HT1080 (cell line): ENCODE results near the gene CNGB1. TPM values are rescaled to one million over a fixed set of nuclear protein-coding genes. Genes with fewer than 3 reads are reported as not detected.
"Not testable (repeated sequence)": the region's sequence is repeated elsewhere in the genome, so short reads cannot be mapped to it uniquely, and the experiment has no call there.

Source experiments
- DNase-seq: peaks from one replicate; pipeline ENCODE4 v3.0.0-alpha.2; 2015; ENCODE audit warnings: low read depth
- total RNA-seq: library from RNA; depleted of rRNA; stranded (reverse); fragments of >200 nt; shearing (Covaris generic); gene quantifications from 2 replicates; pipeline ENCODE4 v1.2.3, GENCODE V29; 2014

CNGB1 gene
- total RNA-seq, 1 experiment from 2014 or later, result 0.32 TPM

DNA sequence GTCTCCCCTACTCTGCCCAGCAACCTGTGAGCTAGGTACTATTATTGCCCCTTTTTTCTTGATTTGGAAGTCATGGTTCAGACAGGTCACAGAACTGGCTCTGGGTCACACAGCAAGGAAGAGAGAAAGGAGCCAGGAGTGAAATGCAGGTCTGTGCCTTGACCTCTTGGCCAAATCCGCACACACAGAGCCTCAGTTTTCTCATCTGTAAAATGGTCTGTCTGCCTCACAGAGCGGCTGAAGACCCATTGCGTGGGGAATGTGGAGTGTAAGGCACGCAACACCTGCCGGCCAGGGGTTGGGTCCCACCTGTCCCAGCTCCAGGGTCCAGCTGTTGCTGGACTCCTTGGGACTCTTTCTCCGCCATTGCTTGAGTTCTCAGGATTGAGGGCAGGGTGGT lies 32.4 kb downstream of the CNGB1 start:
- DNase-seq, result no peak

DNA sequence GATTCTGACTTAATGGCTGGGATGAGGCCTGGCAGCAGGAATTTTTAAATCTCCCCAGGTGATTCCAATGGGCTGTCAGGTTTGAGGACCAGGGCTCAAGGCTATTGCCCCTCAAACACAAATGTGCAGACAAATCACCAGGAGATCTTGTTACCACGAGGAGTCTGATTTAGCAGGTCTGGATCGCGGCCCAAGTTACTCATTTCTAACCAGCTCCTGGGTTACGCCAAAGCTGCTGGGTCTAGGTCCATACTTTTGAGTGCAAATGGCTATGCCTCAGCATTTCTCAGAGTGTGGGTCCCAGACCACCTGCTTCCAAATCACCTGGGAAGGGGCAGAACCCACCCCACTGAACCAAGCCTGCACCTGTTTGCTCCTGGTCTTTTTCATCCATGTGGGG lies 33.1 kb downstream of the CNGB1 start:
- DNase-seq, result no peak

DNA sequence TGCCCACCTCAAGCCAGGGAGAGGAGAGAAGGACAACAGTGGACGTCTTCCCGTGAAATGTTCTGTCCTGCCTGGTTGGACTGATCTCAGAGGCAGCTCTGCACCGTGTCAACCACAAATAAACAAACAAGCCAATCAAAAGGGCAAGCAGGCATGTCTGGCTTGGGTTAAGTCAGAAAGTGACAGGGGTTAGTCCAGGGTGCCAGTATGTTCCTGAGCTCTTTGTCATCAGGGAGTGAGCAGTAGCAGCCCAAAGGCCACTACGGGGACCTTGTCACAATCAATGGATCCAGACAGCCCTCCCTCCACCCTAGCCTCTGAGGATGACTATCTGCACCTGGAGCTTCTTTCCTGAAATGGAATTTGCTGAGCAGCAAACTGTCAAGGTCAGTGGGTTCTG lies 35.0 kb downstream of the CNGB1 start:
- no peak for DNase-seq

DNA sequence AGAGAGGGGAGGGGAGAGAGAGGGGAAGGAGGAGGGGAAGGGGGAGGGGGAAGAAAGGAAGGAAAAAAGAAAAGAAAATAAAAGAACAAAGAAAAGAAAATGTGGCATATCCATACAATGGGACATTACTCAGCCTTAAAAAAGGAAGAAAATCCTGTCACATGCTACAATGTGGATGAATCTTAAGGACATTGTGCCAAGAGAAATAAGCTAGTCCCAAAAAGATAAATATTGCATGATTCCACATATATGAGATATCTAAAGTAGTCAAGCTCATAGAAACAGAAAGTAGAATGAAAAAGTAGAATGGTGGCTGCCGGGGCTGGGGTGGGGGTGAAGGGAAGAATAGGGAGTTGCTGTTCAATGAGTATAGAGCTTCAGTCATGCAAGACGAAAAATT lies 40.4 kb downstream of the CNGB1 start:
- no peak for DNase-seq

DNA sequence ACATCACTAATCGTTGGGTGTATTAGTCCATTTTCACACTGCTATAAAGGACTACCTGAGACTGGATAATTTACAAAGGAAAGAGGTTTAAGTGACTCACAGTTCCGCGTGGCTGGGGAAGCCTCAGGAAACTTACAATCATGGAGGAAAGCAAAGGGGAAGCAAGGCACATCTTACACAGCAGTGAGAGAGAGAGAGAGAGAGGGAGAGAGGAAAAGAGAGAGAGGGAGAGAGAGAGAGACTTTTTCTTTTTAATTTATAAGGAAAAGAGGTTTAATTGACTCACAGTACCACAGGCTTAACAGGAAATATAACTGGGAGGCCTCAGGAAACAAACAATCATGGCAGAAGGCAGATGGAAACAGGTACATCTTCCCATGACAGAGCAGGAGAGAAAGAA lies 41.7 kb downstream of the CNGB1 start:
- no peak for DNase-seq

DNA sequence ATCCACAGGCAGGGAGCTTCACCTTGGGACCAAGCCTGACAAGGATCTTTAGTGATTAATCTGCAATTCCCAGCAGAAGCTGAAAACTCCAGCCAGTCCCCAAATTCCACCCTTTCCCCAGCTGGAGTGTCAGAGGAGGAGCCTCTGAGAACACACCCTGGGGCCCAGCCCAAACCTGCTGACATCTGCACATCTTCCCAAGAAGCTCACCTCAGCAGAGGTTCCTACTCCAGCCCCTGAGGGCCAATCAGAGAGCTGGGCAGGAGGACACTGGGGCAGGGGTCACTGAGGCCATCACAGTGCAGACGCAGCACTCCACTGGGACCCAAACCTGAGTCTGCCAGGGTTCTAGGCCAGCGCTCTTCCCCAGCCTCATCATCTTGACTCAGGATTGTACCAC lies 44.9 kb downstream of the CNGB1 start:
- DNase-seq, result no peak

DNA sequence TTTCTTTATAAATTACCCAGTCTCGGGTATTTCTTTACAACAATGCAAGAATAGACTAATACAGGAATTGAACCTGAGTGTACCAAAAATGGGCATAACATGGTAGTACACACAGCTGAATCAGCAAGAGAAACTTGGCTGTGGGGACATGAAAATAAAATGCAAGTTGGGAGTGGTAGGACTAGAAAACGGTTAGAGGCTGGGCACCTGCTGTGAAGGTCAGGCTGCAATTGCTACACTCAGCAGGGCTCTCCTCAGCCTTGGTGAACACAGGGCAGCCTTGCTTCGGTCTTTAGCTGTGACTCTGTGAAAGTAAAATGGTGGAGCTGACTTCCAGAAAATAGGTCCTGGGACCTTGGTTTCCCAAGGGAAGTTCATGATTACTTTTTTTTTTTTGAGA lies 45.6 kb downstream of the CNGB1 start:
- DNase-seq, result no peak

DNA sequence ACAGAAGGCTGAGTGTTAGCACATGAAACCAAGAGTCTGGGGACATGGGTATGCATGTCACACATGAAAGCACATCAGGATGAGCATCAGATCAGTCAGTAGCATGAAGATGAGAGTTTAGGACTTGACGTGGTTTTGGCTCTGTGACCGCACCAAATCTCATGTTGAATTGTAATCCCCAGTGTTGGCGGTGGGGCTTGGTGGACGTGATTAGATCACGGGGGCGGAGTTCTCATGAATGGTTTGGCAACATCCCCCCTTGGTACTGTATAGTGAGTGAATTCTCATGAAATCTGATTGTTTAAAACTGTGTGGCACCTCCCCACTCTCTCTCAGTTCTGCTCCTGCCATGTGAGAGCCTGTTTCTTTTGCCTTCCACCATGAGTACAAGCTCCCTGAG lies 46.4 kb downstream of the CNGB1 start:
- DNase-seq, result no peak

DNA sequence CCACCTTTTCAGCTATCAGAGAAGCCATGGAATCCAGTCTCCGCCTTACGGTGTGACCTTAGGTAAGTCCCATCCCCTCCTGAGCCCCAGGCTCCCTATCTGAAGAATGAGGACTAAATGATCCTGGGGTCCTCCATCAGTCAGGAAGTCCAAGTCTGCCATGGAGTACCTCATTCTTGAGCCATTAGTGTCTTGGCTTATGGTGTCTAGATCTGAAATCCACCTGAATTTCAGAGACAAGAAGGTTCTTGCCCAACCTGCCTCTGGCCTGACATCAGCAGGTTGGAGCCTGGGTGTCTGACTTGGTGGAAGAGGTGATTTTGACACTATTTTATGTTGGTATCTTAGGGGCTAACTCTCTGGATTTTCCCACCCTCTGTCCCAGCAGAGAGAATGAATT lies 47.1 kb downstream of the CNGB1 start:
- DNase-seq, result no peak

DNA sequence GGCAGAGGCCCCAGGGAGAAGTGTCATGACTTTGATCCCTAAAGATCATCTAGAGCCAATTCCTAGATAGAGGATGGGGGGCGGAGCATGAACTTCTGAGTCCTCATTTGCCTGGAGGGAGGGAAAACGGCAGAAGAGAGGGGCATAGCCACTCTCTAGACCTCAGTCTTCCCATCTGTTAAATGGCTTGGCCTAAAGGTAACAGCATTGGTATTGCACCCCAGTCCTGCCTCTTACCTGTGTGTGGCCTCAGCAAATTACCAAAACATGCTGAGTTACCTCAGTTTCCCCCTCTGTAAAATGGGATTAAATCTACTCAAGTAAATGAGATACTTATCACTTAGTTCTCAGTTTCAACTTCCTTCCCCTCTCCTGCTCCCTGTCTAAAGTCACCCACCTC lies 47.5 kb downstream of the CNGB1 start:
- DNase-seq, result no peak

DNA sequence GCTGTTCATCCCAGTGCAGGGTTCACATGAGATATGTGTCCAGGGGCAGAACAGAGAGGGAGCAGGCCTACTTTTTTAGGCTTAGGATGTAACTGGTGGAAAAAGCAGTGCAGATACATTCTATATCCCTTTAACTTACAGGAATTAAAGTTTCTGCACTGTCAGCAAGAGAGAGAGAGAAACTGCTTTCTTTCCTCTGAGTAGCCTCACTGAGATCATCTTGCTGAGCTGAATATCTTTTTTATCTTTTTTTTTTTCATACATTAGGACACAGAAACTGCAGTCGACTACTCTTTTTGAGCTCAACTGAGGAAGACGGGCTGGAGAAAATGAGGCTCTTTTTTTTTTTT lies 50.1 kb downstream of the CNGB1 start:
- no peak for DNase-seq

DNA sequence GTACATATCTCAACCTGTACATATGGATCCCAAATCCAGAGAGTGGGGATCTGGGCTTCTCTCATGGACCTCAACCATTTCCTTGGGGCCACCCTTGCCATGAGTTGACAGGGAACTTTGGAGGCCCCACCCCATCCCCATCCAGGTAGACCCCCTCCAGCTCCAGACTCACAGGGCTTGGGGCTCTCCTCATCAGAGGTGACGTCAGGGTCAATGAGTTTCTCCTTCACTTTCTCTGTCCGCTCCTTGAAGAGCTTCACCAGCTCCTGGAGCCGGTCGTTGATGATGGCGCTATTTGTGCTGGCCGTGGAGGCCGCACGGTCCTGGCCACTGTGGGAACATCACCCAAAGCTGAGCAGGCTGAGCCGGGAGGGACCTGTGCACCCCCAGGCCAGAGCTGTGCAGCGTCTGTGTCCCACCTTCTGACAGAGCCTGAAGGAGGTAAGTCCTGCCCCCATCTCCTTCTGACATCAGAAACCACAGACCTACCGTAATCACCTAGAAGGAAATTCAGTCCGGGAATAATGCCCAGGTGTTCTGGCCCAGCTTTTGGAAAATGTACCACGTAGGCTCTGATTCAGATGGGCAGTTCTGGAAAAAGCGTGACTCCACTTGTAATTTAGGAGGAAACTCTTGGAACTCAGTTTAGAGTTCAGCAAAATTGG lies 50.6 kb downstream of the CNGB1 start:
- no peak for DNase-seq

DNA sequence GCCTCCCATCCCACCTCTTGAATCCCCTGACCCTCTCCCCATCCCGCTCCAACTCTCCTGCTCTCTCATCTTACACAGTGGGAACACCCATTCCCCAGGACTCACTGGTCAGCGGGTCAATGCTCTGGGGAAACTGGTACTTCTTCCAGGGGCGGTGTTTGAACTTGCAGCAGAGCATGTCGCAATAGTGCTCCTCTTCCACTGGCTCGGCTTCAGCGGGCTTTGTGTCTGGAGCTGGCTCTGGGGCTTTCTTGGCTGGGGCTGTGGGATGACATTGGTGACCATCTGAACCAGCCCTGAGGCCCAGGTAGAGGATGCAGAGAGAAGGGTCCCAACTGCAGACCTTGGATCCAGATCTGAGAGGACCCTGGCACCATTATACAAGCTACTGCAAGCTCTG lies 51.9 kb downstream of the CNGB1 start:
- no peak for DNase-seq

DNA sequence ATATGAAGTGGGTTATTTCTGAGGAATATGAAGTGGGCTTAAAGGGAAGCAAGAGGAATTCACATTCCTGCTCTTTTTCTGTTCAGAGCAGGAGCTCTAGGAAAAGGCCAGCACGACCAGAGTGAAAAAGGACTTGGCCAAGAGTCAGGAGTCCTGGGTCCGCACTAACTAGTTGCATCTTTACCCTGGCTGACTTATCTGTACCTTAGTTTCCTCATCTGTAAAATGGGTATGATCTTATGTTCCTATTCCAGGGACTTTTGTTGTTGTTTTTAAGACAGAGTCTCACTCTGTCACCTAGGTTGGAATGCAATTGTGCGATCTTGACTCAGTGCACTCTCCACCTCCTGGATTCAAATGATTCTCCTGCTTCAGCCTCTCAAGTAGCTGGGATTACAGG lies 52.5 kb downstream of the CNGB1 start:
- no peak for DNase-seq

DNA sequence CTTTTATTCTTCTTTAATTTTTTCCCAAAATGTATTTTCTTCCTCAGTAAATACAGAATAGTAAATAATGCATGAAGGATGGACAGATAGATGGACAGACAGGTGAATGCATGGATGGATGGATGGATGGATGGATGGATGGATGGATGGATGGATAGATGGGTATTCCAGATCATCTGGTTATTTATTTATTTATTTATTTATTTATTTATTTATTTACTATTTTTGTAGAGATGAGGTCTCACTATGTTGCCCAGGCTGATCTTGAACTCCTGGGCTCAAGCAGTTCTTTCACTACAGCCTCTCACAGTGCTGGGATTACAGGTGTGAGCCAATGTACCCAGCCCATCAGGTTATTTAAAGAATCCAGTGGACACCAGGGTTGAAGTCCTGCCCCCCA lies 53.0 kb downstream of the CNGB1 start:
- DNase-seq, result not testable (repeated sequence)

DNA sequence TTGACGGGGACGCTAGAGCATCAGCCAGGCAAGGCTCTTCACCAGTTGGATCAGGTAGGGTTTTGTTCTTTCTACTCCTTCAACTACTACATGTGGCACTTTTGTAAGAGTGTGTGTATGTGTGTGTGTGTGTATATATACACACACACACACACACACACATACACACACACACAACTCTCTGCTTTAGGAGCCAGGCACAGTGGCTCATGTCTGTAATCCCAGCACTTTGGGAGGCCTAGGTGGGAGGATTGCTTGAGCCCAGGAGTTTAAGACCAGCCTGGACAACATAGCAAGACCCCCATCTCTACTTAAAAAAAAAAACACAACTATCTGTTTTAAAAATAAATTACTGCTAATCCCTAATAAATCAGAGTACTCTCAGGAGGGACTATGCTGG lies 53.4 kb downstream of the CNGB1 start:
- DNase-seq, result not testable (repeated sequence)

DNA sequence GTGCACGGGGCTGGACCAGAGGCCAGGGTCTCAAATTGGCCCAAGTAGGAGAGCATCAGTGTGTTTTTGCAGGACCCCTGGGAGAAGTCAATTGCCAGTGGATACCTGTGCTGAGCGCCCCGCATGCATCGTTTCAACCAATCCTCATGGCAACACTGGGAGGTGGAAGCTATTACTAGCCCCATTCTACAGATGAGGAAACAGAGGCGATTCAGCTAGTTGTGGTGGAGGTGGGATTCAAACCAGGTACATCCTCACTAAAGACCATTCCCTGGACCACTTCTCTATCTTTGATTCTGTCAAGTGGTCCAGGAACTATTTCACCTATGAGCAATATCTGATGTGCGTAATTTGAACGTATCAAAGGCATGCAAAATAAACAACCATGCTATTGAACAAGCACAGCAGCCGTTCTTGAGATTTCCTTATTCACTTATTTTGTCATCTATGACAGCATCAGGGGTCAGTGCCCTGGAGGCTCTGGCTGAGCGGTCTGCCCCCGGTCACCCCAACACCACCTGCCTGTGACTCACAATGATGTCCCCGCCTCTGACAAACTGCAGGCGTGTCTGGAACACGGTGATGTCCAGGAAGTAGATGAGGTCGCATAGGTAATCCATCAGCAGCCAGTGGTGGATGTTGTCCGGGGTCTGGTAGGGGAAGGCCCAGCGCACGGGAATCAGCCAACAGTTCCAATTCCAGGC lies 54.0 kb downstream of the CNGB1 start:
- no peak for DNase-seq

DNA sequence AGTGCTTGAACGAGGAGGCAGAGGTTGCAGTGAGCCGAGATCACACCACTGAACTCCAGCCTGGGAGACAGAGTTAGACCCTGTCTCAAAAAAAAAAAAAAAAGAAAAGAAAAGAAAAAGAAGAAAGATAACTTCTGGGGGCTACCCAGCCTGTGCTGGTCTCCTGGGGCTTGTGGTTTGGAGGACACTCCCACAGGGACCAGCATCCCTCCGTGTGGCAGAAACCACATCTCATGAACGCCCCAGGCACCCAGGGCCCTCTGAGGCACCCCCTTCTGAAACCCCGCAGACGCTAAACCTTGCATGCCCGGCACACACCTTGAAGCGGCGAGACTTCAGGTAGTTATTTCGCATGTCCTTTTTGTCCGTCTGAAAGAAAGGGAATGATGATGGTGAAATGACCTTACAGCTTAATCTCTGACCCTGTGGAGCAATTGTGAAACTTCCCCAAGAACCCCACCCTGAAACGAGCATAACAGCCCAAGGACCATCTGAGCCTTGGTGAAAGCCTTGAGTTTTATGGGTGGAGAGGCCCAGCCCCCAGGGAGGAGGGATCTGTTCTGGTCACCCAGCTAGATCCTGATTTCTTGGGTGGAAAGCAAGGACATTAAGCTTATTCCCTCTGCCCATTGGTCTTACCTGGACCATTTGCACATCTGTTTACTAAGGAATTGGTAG lies 55.0 kb downstream of the CNGB1 start:
- DNase-seq, result no peak

DNA sequence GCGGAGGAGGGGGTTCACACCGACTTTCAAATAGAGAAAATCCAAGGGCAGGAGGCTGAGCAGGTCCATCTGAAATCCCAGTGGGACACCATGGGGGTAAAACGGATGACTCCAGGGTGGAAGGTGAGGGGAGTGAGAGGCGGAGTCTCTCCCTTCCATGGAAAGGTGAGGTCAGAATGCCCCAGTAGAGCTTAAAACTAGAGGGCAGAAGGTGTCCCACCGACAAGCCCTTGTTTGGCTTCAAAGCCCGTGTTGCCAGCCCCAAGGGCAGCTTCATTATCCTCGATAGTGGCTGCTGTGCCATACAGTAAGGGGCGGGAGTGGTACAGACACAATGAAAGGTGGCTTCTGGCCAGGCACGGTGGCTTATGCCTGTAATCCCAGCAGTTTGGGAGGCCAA lies 55.7 kb downstream of the CNGB1 start:
- no peak for DNase-seq

DNA sequence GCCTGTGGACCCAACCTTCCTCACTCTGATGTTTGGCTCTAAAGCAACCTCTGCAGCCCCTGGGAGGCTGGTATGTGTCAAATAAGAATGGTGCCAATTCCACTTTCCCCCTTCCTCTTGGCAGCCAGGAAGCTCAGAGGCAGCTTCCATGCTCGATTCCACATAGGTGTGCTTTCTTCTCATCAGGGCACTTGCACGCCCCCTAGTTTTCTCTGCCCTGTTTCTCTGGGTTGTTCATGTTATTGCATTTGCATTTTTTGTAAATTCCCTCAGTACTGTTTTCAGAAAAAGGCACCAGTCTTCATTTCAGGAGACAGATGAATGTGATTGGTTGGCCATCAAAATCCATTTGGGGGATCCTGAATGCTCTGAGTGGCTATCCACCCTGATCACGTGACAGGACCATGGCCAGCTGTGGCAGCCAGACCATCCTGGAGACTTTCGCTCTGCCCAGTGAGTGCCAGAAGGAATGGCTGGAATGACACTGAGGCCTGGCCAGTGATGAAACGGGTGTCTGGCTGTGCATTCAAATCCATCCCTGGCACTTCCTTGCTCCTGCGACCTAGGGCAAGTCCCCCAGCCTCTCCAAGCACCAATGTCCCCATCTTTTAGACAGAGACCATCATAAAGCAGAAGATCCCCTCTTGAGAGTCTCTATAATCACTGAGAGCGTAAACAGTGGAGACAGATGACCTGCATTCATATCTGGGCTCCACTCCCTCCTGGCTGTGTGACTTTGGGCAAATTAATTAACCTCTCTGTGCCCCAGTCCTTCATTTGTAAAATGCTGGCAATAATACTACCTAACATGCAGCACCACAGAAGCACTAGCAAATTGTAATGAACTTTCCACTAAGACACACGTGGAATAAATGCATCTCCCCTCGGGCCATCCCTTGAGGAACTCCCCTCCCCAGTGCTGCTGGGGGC lies 56.4 kb downstream of the CNGB1 start:
- no peak for DNase-seq

DNA sequence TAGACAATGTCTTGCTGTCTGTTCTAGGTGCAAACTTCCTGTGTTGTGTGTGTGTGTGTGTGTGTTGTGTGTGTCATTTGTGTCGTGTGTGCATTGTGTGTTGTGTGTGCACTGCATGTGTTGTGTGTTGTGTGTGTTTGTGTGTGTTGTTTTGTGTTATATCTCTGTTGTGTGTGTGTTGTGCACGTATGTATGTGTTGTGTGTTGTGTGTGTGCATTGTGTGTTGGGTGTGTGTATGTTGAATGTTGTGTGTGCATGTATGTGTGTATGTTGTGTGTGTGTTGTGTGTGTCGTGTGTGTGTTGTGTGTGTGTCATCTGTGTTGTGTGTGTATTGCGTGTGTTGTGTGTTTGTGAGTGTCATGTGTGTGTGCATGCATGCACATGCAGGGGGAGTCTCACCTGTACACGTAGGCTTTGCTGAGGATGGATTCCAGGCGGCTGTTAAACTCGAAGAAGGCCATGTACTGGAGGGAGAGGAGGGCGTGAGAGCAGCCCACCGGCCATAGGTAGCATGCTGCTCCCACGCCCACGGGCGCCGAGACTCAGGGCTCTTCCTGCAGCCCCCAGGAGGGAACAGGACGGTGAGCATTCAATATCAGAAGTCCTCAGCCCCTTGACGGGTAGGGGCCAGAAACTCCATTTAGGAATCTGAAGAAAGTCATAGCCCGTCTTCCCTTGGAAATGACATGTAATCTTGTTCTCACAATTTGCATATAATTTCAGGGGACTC lies 58.2 kb downstream of the CNGB1 start:
- no peak for DNase-seq
